Endothelial cell (in vitro differentiated cells): ENCODE measurements around the gene C1orf226. TPM values are rescaled to one million over a fixed set of nuclear protein-coding genes. Genes with fewer than 3 reads are reported as not detected.

Experiments
- DNase-seq: peaks from one replicate; pipeline ENCODE4 v3.0.0; 2021; ENCODE audit warnings: low spot score
- H3K27ac Mint-ChIP-seq: one replicate; pipeline ENCODE4 v1.8.0; 2021; ENCODE audit warnings: mixed read lengths, inconsistent platforms; ENCODE audit not compliant: unreplicated experiment
- H3K27me3 Mint-ChIP-seq: one replicate; pipeline ENCODE4 v1.8.0; 2021; ENCODE audit warnings: mild to moderate bottlenecking, moderate library complexity, mixed read lengths, inconsistent platforms; ENCODE audit not compliant: unreplicated experiment
- H3K36me3 Mint-ChIP-seq: one replicate; pipeline ENCODE4 v1.8.0; 2021; ENCODE audit warnings: mild to moderate bottlenecking, low read depth, mixed read lengths, inconsistent platforms; ENCODE audit not compliant: unreplicated experiment
- H3K4me1 Mint-ChIP-seq: one replicate; pipeline ENCODE4 v1.8.0; 2021; ENCODE audit warnings: mild to moderate bottlenecking, mixed read lengths, inconsistent platforms; ENCODE audit not compliant: unreplicated experiment
- H3K4me3 Mint-ChIP-seq: one replicate; pipeline ENCODE4 v1.8.0; 2021; ENCODE audit warnings: mild to moderate bottlenecking, mixed read lengths, inconsistent platforms; ENCODE audit not compliant: unreplicated experiment
- H3K9me3 Mint-ChIP-seq: one replicate; pipeline ENCODE4 v1.8.0; 2021; ENCODE audit warnings: mixed read lengths, inconsistent platforms; ENCODE audit not compliant: unreplicated experiment
- CTCF ChIP-seq: fragments of 200-600 bp; sonication (generic); IDR thresholded peaks from one replicate; pipeline ENCODE4 v1.5.0; 2021; ENCODE audit warnings: antibody characterized with exemption; ENCODE audit not compliant: unreplicated experiment
- total RNA-seq: library from RNA; stranded (reverse); fragmentation: NEBNext Ultra II Directional; extraction: Animal tissue kit (Norgen Biotek cat#: 25700); gene quantifications from one replicate; pipeline ENCODE4 v1.2.1, GENCODE V29; 2021; ENCODE audit not compliant: unreplicated experiment

The C1orf226 gene
- total RNA-seq, 1 donor from 2014 or later = 28.2 TPM

DNA sequence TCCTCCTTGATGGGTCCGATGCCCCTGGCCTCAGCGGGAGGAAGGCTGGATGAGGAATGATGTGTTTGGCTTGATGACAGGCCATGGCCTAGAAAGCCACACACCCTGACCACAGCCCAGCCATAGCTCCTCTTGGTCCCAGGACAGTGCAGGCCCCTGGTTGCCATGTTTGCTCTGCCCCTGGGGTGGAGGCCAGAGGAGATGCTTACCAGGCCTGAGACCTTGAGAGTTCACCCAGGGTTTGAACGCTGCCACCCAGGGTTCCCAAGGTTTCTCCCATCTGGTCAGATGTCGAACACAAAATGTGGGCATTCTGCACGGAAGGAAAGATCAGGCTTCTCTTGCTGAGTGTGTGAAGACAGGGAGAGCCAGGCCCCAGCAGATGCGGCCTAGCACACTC lies 2.6 kb downstream of the C1orf226 start:
- Mint-ChIP-seq H3K4me3 (peak overlapping the region; percentile 47), H3K4me1 (peaks cover 47% of the 10 kb centered on the region), H3K36me3 (peaks cover 35% of the 10 kb centered on the region), H3K9me3 (no peaks in the 10 kb centered on the region), H3K27me3 (peaks cover 7% of the 10 kb centered on the region), H3K27ac (no peak overlapping the region)
- no peak for DNase-seq
- TF ChIP-seq CTCF = no peak

- peak overlapping the region; percentile 47 for H3K4me3 Mint-ChIP-seq
- peak overlapping the region; percentile 52 for H3K27ac Mint-ChIP-seq
- no peak for TF ChIP-seq CTCF
- H3K4me1 Mint-ChIP-seq = peaks cover 53% of the 10 kb centered on the region
- no peak for DNase-seq
- H3K9me3 Mint-ChIP-seq = no peaks in the 10 kb centered on the region
- peaks cover 7% of the 10 kb centered on the region for H3K27me3 Mint-ChIP-seq
- H3K36me3 Mint-ChIP-seq = peaks cover 35% of the 10 kb centered on the region
These were observed 3.2 kb downstream of the C1orf226 start for GRCh38 chr1:162384601-162385279.

DNA sequence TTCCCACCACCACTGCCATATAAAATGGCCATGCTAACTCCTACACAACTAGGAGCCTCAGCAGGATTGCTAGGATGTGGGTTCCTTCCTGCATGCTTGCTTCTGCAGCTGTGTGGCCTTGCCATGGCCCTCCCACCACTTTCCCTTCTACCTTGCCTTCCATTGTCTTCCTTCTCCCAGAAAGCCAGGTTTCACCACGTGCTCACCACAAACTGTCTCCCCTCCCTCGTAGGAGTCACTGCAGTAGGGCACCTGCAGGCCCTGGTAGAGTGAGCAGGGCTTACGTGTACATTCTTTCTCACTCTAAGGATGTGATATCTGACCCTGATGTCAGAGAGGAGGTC lies 3.7 kb downstream of the C1orf226 start:
- H3K27ac Mint-ChIP-seq = no peak overlapping the region
- no peak for DNase-seq
- peaks cover 7% of the 10 kb centered on the region for H3K27me3 Mint-ChIP-seq
- TF ChIP-seq CTCF = no peak
- H3K9me3 Mint-ChIP-seq = no peaks in the 10 kb centered on the region
- H3K36me3 Mint-ChIP-seq = peaks cover 35% of the 10 kb centered on the region
- peaks cover 56% of the 10 kb centered on the region for H3K4me1 Mint-ChIP-seq
- H3K4me3 Mint-ChIP-seq = peak overlapping the region; percentile 56

GRCh38 chr1:162385702-162386101 lies 4.2 kb downstream of the C1orf226 start:
- Mint-ChIP-seq H3K27me3 (peaks cover 7% of the 10 kb centered on the region), H3K4me1 (peaks cover 61% of the 10 kb centered on the region), H3K27ac (no peak overlapping the region), H3K9me3 (no peaks in the 10 kb centered on the region), H3K4me3 (peak overlapping the region; percentile 56), H3K36me3 (peaks cover 35% of the 10 kb centered on the region)
- TF ChIP-seq CTCF = no peak
- no peak for DNase-seq

DNA sequence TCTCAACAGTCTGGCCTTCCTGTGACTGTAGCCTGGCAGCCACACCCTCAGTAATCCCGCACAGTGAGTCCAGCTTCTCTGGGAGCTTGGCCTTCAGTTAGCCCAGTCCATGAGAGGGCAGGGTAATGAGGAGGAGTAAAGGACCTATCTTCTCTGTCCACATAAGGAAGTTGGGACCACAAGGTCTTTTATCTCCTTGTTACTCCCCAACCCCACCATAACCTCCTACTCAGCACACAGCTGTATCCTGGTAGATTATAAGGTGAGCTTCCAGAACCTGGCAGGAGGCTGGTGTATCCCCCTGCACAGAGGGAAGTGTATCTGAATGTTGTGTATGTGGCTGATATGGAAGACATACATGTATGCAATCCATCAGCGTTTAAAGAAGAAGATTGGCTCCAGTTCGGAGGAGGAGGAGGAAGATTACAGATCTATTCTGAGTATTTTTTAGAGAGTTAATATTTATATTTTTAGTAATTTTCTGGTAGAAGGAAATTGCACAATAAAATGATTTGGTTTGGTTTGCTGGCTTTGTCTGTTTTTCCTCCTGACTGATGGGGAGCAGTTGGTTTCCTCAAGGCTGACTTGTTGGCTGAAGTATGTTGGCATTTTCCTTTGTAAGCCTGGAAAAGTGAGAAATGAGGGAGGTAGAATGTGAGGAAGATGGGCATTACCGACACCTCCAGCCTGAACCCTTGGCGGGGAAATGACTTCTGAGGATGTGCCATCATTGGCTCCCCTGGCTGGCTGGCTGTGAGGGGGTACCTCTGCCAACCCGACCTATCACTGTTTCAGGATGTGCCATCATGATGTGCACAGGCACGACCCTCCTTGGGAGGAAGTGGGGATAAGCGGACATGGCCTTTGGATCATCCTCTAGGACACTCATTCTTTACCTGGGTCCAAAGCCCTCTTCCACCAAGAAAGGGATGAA lies 5.0 kb downstream of the C1orf226 start:
- Mint-ChIP-seq H3K9me3 (no peaks in the 10 kb centered on the region), H3K4me1 (peaks cover 64% of the 10 kb centered on the region), H3K4me3 (no peak overlapping the region), H3K27ac (peak overlapping the region; percentile 51), H3K27me3 (peaks cover 7% of the 10 kb centered on the region), H3K36me3 (peaks cover 35% of the 10 kb centered on the region)
- TF ChIP-seq CTCF = no peak
- no peak for DNase-seq
